Chondrocyte (in vitro differentiated cells): ENCODE results near the gene NT5C. TPM values are rescaled to one million over a fixed set of nuclear protein-coding genes. Genes with fewer than 3 reads are reported as not detected.

Experiments
- DNase-seq: peaks from one replicate; pipeline ENCODE4 v3.0.0; 2021; ENCODE audit warnings: mixed read lengths, low spot score
- H3K27ac Mint-ChIP-seq: one replicate; pipeline ENCODE4 v1.8.0; 2021; ENCODE audit warnings: mild to moderate bottlenecking, moderate library complexity, mixed read lengths; ENCODE audit not compliant: unreplicated experiment
- H3K27me3 Mint-ChIP-seq: 2 replicates; pipeline ENCODE4 v1.8.0; 2021; ENCODE audit warnings: low read depth, mixed read lengths
- H3K36me3 Mint-ChIP-seq: 2 replicates; pipeline ENCODE4 v1.8.0; 2021; ENCODE audit warnings: low read depth, mixed read lengths
- H3K4me1 Mint-ChIP-seq: 2 replicates; pipeline ENCODE4 v1.8.0; 2021; ENCODE audit warnings: low read depth, mild to moderate bottlenecking, mixed read lengths
- H3K4me3 Mint-ChIP-seq: one replicate; pipeline ENCODE4 v1.8.0; 2021; ENCODE audit warnings: mild to moderate bottlenecking, moderate library complexity, mixed read lengths; ENCODE audit not compliant: unreplicated experiment
- H3K9me3 Mint-ChIP-seq: 2 replicates; pipeline ENCODE4 v1.8.0; 2021; ENCODE audit warnings: low read depth, mixed read lengths
- total RNA-seq: library from RNA; stranded (reverse); gene quantifications from 3 replicates; pipeline ENCODE4 v1.2.1, GENCODE V29; 2021
- TF ChIP-seq, protein P1 (sequence below): fragments of 200-600 bp; sonication (generic); IDR thresholded peaks from 2 replicates; pipeline ENCODE4 v1.5.0; 2021; ENCODE audit warnings: antibody characterized with exemption, mild to moderate bottlenecking, moderate library complexity

The NT5C gene
- total RNA-seq, 1 donor from 2014 or later: 31.2 TPM

DNA sequence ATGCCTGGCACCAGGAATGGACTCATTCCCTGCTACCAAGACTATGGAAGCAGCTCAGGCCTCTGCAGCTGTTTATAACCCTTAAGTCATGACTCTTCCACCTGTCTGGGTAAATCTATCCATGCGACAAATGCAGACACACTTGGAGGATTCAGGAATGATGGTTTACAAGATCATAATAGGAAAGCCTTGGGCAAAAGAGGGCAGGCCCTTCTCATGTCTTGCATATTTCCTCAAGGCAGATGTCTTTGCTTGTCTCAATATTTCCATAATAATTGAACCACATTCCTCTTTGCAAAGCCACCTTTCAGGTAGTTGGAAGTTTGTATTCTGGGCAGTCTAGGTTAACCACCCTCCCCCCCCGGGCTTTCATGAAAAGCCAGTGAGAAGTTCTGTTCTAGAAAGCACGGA, 23.7 kb upstream of the NT5C start:
- H3K4me3 Mint-ChIP-seq: no peak overlapping the region
- DNase-seq: no peak

DNA sequence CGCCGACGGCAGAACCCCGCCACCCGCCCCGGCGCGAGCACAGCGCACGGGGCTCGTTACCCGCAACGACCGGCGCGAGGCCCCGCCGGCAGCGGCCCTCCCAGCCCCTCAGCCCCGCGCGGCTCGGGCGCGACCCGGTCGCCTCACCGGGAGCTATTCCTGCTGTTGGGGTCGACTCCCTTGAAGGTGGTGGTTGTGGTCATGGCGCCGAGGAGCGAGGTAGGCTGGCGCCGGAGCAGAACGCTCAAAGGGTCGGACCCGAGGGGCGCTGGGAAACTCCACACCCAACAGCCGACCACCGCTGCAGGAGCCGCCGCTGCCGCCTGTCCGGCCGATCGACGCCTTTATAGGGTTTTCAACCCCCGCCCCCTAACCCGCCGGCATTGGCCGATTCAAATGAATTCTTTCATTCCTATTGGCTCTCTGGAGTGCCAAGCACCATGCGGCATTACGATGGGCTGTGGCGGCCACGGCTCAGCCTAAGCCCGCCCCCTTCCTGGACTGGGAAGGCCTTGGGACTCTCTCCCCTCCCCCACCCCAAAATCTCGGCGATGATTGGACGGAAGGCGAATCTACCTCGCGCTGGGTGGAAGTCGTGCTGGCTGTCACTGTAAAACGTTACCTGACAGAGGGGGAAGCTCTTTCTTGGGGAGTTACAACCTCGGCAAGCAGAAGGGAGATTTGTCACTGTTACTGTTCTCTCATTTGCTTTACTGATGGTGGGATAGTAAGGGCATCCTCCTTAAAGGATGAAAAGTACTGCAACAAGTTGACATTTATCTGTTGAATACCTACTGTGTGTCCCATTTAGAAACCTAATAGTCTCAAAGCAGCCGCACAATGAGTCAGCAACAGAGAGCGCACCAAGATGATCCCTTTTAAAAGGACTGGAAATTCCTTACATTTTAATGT, 22.9 kb upstream of the NT5C start, which contains the start of gene JPT1:
Gene JPT1, minus strand, starts transcription at position 318 of the 912 bp plus-strand sequence. Its CDS starts 115 bp downstream, at position 203.
- H3K4me1 Mint-ChIP-seq: peaks cover 35% of the 10 kb centered on the region
- no peaks in the 10 kb centered on the region for H3K36me3 Mint-ChIP-seq
- DNase-seq: peak; percentile 97
- H3K27ac Mint-ChIP-seq: peak within 1 kb of the TSS; percentile 91
- H3K4me3 Mint-ChIP-seq: peak within 1 kb of the TSS; percentile 83
- H3K9me3 Mint-ChIP-seq: no peaks in the 10 kb centered on the region
- no peaks in the 10 kb centered on the region for H3K27me3 Mint-ChIP-seq
- TF ChIP-seq, protein P1, sequence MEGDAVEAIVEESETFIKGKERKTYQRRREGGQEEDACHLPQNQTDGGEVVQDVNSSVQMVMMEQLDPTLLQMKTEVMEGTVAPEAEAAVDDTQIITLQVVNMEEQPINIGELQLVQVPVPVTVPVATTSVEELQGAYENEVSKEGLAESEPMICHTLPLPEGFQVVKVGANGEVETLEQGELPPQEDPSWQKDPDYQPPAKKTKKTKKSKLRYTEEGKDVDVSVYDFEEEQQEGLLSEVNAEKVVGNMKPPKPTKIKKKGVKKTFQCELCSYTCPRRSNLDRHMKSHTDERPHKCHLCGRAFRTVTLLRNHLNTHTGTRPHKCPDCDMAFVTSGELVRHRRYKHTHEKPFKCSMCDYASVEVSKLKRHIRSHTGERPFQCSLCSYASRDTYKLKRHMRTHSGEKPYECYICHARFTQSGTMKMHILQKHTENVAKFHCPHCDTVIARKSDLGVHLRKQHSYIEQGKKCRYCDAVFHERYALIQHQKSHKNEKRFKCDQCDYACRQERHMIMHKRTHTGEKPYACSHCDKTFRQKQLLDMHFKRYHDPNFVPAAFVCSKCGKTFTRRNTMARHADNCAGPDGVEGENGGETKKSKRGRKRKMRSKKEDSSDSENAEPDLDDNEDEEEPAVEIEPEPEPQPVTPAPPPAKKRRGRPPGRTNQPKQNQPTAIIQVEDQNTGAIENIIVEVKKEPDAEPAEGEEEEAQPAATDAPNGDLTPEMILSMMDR: no peak

More for the DNA sequence above, 23.7 kb upstream of the NT5C start:
- Mint-ChIP-seq H3K36me3 (no peaks in the 10 kb centered on the region), H3K27ac (peak overlapping the region; percentile 91), H3K4me1 (peaks cover 36% of the 10 kb centered on the region), H3K27me3 (no peaks in the 10 kb centered on the region), H3K9me3 (no peaks in the 10 kb centered on the region)
- TF ChIP-seq, protein P1: no peak

DNA sequence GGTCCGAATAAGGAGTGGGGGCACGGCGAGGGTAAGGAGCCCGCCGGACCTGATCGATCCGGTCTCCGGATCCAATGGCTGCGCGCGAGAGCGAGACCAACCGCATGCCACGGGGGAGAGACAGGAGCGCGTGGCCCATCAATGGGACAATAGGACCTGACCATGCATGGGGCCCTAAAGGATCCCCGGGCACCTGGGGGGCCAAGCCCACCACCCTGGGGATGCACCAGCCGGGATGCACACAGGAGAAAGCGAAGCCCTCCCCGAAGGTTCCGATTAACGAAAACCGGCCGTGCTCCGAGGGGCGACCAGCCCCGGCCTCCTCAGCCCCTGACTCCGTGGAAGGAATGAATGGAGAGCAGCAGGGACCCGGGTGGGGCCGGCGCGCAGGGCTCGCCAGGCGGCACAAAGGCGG, 22.2 kb upstream of the NT5C start:
- peak; percentile 87 for DNase-seq
- peaks cover 30% of the 10 kb centered on the region for H3K4me1 Mint-ChIP-seq
- no peaks in the 10 kb centered on the region for H3K36me3 Mint-ChIP-seq
- no peaks in the 10 kb centered on the region for H3K27me3 Mint-ChIP-seq
- H3K9me3 Mint-ChIP-seq: no peaks in the 10 kb centered on the region
- H3K4me3 Mint-ChIP-seq: peak overlapping the region; percentile 83
- peak overlapping the region; percentile 81 for H3K27ac Mint-ChIP-seq
- TF ChIP-seq, protein P1: no peak

DNA sequence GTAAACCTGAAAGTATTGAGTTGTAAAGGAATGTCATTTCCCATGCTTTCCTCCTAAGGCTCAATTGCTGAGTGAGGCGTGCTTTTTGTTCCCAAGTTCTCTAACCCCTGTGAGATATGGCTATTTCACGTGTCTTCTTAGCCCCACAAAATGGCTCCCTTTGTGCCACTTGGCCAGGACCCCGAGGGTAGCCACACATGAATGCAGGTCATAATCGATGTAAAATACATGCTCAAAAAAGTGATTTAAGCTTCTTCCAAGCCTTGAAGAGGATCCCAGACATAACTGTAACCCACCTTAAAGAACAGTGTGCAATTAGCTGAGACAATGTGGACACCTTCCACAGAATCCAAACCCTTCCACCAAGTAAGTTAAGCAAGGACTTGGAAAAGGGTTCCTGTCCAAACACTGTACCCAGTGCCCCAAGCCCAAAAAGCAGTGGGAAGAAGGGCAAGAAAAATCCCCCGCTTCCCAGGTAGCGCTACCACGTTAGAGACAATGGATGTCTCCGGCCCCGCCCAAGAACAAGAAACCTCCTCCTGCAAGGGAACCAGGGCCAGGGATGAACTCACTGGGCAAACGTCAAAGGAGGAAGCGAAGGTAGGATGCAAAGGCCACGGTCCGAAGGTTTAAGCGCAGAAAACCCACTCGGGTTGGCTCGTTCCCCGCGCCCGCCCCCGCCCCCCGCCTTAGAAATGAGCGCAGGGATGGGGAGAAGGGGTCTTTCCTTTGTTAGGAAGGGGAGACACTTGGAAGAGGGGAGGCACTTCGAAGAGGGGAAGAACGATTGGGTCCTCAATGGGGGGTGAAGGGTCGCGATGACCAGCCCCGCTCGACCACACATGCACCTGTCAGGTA, 21.6 kb upstream of the NT5C start:
- Mint-ChIP-seq H3K9me3 (no peaks in the 10 kb centered on the region), H3K4me3 (peak overlapping the region; percentile 83), H3K4me1 (peaks cover 30% of the 10 kb centered on the region), H3K27me3 (no peaks in the 10 kb centered on the region), H3K36me3 (peaks cover 3% of the 10 kb centered on the region), H3K27ac (peak overlapping the region; percentile 81)
- TF ChIP-seq, protein P1: no peak
- peak; percentile 58 for DNase-seq

DNA sequence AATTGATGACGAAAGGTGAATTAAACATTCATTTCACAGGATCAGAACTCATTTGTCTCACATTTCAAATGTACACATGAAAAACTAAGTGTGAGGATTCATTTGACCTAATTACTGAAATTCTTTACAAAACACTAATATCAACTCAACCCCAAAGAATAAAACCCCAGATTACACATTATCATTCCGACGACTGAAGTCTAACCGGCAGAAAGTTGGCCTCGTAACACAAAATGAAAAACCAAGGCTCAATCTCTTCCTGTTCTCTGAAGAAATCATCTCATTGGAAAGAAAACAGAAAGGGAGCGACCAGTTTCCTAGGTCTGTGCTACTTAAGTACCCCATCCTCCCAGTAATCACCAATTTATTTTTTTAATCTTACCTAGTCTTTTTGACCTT, 21.0 kb upstream of the NT5C start:
- Mint-ChIP-seq H3K36me3 (peaks cover 8% of the 10 kb centered on the region), H3K27ac (peak overlapping the region; percentile 81), H3K9me3 (no peaks in the 10 kb centered on the region), H3K4me1 (peaks cover 30% of the 10 kb centered on the region), H3K27me3 (no peaks in the 10 kb centered on the region), H3K4me3 (peak overlapping the region; percentile 83)
- TF ChIP-seq, protein P1: no peak
- no peak for DNase-seq
